Heart right ventricle (tissue), 16 donors: ENCODE measurements around the gene GALNS. TPM values are rescaled to one million over a fixed set of nuclear protein-coding genes. Genes with fewer than 3 reads are reported as not detected.

Experiments used
- ATAC-seq, 8 donors: fragments of 200-7000 bp; cut with Tn5 transposase; one replicate each; pipeline ENCODE4 v1.9.1; 2020; ENCODE audit warnings: mild to moderate bottlenecking in 8 of 8, moderate library complexity in 8 of 8, moderate number of reproducible peaks in 1 of 8
- DNase-seq, 2 donors: peaks; one replicate each; pipeline ENCODE4 v3.0.0-alpha.2; 2020
- H3K27ac ChIP-seq, 10 donors: fragments of 200-600 bp; sonication (generic) in 2 of 10; one replicate each; pipeline versions ENCODE4 v1.5.0 to v1.8.0; 2020 to 2022; ENCODE audit warnings: mild to moderate bottlenecking in 3 of 10
- H3K27me3 ChIP-seq, 7 donors: fragments of 200-600 bp; one replicate each; pipeline ENCODE4 v1.8.0; 2021 to 2022; ENCODE audit warnings: mild to moderate bottlenecking in 2 of 7
- H3K36me3 ChIP-seq, 9 donors: fragments of 200-600 bp; sonication (generic) in 1 of 9; one replicate each; pipeline versions ENCODE4 v1.5.0 to v1.8.0; 2020 to 2022; ENCODE audit warnings: mild to moderate bottlenecking in 2 of 9
- H3K4me1 ChIP-seq, 9 donors: fragments of 200-600 bp; sonication (generic) in 1 of 9; one replicate each; pipeline versions ENCODE4 v1.5.0 to v1.8.0; 2020 to 2022; ENCODE audit warnings: mild to moderate bottlenecking in 4 of 9
- H3K4me3 ChIP-seq, 10 donors: fragments of 200-600 bp; sonication (generic) in 2 of 10; one replicate each; pipeline versions ENCODE4 v1.5.0 to v1.8.0; 2020 to 2022; ENCODE audit warnings: mild to moderate bottlenecking in 7 of 10, moderate library complexity in 2 of 10
- H3K9me3 ChIP-seq, 11 donors: fragments of 200-600 bp in 10 of 11; sonication (generic) in 2 of 11; one replicate each; pipeline versions ENCODE4 v1.5.0 to v1.8.0; 2013 to 2022; ENCODE audit warnings: mild to moderate bottlenecking in 2 of 11, control low read depth in 1 of 11, moderate library complexity in 1 of 11
- WGBS, 2 donors: extraction: QIAGEN DNeasy Blood & Tissue Kit; methylation state at CpG; one replicate each; pipeline ENCODE4 v1.1.7; 2013; ENCODE audit warnings: inconsistent platforms in 1 of 2; 5-methylcytosine and 5-hydroxymethylcytosine counted together
- intact Hi-C, 10 donors: fragments of 100-400 bp; cut with DNase I; formaldehyde crosslinking; loops; one replicate each; pipeline versions ENCODE4 v1.11.1 to v1.14.2; 2022
- polyA plus RNA-seq, 2 donors: library from polyadenylated mRNA; stranded (reverse); fragments of 200-250 nt; gene quantifications; one replicate each; pipeline ENCODE4 v1.2.3, GENCODE V29; 2013
- total RNA-seq, 10 donors: library from RNA; stranded (reverse); fragmentation: NEBNext Ultra II Directional in 3 of 10; extraction: Animal tissue kit (Norgen Biotek cat#: 25700) in 3 of 10; gene quantifications; one replicate each; pipeline versions ENCODE4 v1.2.1 to v1.2.4, GENCODE V29; 2021 to 2023
- TF ChIP-seq, protein P1 (sequence below), 9 donors: fragments of 200-600 bp; sonication (generic) in 2 of 9; IDR thresholded peaks; one replicate each; pipeline versions ENCODE4 v1.5.0 to v1.8.0; 2021 to 2022; ENCODE audit warnings: antibody characterized with exemption in 9 of 9, mild to moderate bottlenecking in 5 of 9, moderate library complexity in 1 of 9
- donor health status: Arrhythmogenic right ventricular cardiomyopathy.
- donor health status: ischemic (EF 13 %, LVEDD 7.1; RV severe dilation, severe dysfunction).
- donor health status: healthy with polysubstance abuse.
- donor health status: DM: no; HTN: yes; CAD: no.
- donor health status: DM: no; HTN: no; CAD: no.
- donor health status: ischemic (EF 25% LVEDD 6.9; RV normal size, moderate dysfunction).
- donor health status: ischemic (EF 25% LVEDD 5.7; RV mildly dilated, moderate dysfunction).
- donor health status: healthy.
- donor health status: DM: yes; HTN: yes; CAD: no.
- donor health status: Ischemic cardiomyopathy.
- donor health status: ischemic (EF 35%, LVEDD 5.7; RV mildly dilated, moderate dysfunction).
- donor health status: nonischemic (EF 11% LVEDD 7.7; RV severe dilation, severe dysfunction).
- donor health status: DM: yes; HTN: yes; CAD: no.
- donor health status: PGD.
- donor health status: ischemic (EF 29% LVEDD 5.4; RV normal size, mild dysfunction).
- donor health status: nonischemic (EF 23%, LVEDD 6.1; RV moderate dilation, normal function).

The GALNS gene
- total and polyA plus RNA-seq, 12 donors: 11.5 to 18.7 (median 13.8) TPM

DNA sequence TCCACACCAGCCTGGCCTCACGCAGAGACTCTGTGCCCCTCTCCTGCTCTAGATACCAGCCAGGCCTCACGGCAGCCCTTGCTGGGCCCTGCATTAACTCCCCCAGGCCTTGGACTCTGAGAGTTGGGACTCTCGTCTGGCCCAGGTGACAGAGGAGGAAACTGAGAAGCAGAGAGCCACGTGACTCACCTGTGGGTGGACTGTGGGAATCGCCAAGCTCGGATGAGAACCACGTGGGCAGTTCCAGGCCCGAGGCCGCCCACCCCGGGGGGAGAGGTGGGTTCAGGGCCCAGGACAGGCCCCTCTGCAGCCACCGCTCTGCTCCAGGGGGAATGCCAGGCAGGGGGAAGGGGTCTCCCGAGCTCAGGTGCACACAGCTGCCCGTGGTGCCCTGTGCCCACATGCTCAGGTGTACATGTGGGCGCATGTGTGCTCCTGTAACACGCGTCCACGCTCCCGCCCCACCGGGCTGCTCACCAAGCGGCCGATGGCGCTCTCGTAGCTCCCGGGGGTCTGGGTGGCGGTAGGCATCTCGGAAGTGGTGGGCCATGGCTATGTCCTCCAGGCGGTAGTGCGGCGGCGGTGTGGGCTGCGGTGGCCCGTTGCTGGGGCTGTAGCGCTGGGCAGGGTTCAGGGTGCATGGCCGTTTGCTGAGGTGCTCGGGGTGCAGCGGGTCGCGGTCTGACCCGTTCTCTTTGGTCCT, 28.0 kb upstream of the GALNS start:
- peaks cover 0 to 7% (median 4%) of the 10 kb centered on the region in 7 donors for H3K27me3 ChIP-seq
- peaks cover 0 to 66% (median 22%) of the 10 kb centered on the region in 9 donors for H3K36me3 ChIP-seq
- TF ChIP-seq, protein P1, sequence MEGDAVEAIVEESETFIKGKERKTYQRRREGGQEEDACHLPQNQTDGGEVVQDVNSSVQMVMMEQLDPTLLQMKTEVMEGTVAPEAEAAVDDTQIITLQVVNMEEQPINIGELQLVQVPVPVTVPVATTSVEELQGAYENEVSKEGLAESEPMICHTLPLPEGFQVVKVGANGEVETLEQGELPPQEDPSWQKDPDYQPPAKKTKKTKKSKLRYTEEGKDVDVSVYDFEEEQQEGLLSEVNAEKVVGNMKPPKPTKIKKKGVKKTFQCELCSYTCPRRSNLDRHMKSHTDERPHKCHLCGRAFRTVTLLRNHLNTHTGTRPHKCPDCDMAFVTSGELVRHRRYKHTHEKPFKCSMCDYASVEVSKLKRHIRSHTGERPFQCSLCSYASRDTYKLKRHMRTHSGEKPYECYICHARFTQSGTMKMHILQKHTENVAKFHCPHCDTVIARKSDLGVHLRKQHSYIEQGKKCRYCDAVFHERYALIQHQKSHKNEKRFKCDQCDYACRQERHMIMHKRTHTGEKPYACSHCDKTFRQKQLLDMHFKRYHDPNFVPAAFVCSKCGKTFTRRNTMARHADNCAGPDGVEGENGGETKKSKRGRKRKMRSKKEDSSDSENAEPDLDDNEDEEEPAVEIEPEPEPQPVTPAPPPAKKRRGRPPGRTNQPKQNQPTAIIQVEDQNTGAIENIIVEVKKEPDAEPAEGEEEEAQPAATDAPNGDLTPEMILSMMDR (IDR thresholded peaks at IDR 0.05): no peak
- peaks cover 19 to 40% (median 33%) of the 10 kb centered on the region in 9 donors for H3K4me1 ChIP-seq
- intact Hi-C loops: loop anchor here in 4 of 10 donors (5.0 kb wide), 2 partner anchors 38 to 53 kb away; no protein-coding TSS in a partner anchor
- no peak overlapping the region for H3K4me3 ChIP-seq
- DNase-seq: no peak
- peak overlapping the region in 1 of 10 donors; percentile 85 for H3K27ac ChIP-seq
- no peak for ATAC-seq
- WGBS, 2 donors: 95 to 97% methylated on average over 39 of the region's 39 CpGs
- H3K9me3 ChIP-seq: no peaks in the 10 kb centered on the region

GRCh38 chr16:88883946-88884345, 27.2 kb upstream of the GALNS start:
- intact Hi-C loops: no loop called here
- DNase-seq: no peak
- 74 to 81% methylated on average over 11 of the region's 11 CpGs for WGBS, 2 donors
- Histone ChIP-seq H3K9me3 (no peaks in the 10 kb centered on the region), H3K36me3 (peaks cover 0 to 70% (median 25%) of the 10 kb centered on the region in 9 donors), H3K27ac (no peak overlapping the region), H3K4me3 (no peak overlapping the region), H3K4me1 (peaks cover 19 to 35% (median 33%) of the 10 kb centered on the region in 9 donors), H3K27me3 (peaks cover 0 to 13% (median 4%) of the 10 kb centered on the region in 7 donors)
- no peak for ATAC-seq
- TF ChIP-seq, protein P1 (IDR thresholded peaks at IDR 0.05): no peak

DNA sequence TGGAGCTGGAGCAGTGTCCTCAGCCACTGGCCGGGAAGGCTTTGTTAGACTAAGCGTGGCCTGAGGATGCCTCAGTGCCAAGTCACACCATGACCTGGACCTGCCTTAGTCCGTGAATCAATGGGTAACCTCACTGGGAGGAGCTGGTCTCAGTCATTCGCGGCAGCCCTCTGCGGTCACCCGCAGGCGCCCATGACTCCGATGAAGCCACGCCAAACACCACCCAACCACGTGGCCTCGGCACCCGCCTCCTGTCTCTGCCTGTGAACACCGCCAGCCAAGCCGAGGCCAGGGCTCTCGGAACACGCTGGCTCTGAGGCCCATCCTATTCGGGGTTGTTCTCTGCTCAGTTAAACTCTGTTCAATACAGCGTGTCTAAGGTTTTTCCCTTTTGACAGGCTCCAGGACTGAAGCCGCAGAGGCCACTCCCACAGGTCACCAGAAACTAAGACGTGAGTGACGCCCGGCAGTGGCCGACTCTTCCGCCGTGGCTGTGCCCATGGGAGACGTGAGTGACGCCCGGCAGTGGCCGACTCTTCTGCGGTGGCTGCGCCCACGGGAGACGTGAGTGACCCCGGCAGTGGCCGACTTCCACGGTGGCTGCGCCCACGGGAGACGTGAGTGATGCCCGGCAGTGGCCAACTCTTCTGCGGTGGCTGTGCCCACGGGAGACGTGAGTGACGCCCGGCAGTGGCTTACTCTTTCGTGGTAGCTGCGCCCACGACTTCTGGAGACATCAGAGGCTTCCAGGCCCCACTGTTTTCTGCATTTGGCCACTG, 26.6 kb upstream of the GALNS start:
- Histone ChIP-seq H3K4me3 (no peak overlapping the region), H3K27ac (no peak overlapping the region), H3K27me3 (peaks cover 0 to 14% (median 4%) of the 10 kb centered on the region in 7 donors), H3K9me3 (no peaks in the 10 kb centered on the region), H3K4me1 (peaks cover 16 to 30% (median 29%) of the 10 kb centered on the region in 9 donors), H3K36me3 (peaks cover 0 to 76% (median 28%) of the 10 kb centered on the region in 9 donors)
- ATAC-seq (no peak), DNase-seq (no peak)
- TF ChIP-seq, protein P1 (IDR thresholded peaks at IDR 0.05): no peak
- intact Hi-C loops: no loop called here
- 95 to 96% methylated on average over 49 of the region's 49 CpGs for WGBS, 2 donors

DNA sequence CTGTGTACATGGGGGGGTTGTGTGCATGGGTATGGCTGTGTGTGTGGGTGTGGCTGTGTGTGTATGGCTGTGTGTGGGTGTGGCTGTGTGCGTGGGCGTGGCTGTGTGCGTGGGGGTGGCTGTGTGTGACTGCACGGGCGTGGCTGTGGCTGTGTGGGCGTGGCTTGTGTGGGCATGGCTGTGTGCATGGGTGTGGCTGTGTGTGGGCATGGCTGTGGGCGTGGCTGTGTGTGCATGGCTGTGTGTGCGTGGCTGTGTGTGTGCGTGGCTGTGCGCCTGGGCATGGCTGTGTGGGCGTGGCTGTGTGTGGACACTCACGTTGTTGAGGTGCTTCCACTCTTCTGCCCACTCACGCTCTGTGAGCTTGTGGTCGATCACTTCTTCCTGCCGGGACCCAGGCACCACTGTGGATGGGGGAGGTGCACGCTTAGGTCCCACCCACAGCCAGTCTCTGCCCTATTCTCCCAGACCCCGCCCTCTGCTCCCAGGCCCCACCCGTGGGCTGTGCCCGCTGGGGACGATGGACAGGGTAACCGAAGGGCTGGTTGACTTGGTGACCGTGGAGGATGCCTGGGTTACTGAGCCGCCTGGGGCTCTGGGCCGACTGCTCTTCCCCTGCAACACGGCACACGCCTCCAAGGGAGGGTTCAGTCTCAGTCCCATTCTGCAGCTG, 25.7 kb upstream of the GALNS start:
- no peaks in the 10 kb centered on the region for H3K9me3 ChIP-seq
- intact Hi-C loops: no loop called here
- ATAC-seq (no peak), DNase-seq (no peak)
- peaks cover 10 to 22% (median 21%) of the 10 kb centered on the region in 9 donors for H3K4me1 ChIP-seq
- no peak overlapping the region for H3K4me3 ChIP-seq
- no peak overlapping the region for H3K27ac ChIP-seq
- TF ChIP-seq, protein P1 (IDR thresholded peaks at IDR 0.05): no peak
- peaks cover 0 to 14% (median 4%) of the 10 kb centered on the region in 7 donors for H3K27me3 ChIP-seq
- WGBS, 2 donors: 89 to 90% methylated on average over 25 to 26 of the region's 26 CpGs
- H3K36me3 ChIP-seq: peaks cover 0 to 85% (median 28%) of the 10 kb centered on the region in 9 donors
